IPS-NIHi7 (cell line): Measurements from ENCODE around the gene NEDD4.
A peak's percentile ranks its signal among the peaks of the same experiment; 100 is the strongest.
"Not testable (repeated sequence)": the region's sequence is repeated elsewhere in the genome, so short reads cannot be mapped to it uniquely, and the experiment has no call there.

Experiments used
- DNase-seq: peaks from one replicate; pipeline ENCODE4 v3.0.0; 2012; ENCODE audit warnings: mixed read lengths; ENCODE audit errors: extremely low spot score

The NEDD4 gene

GRCh38 chr15:56004281-56004680 lies 10.9 kb upstream of the NEDD4 start:
- DNase-seq, result not testable (repeated sequence)

- not testable (repeated sequence) for DNase-seq
Observed at GRCh38 chr15:56003777-56004176, 10.4 kb upstream of the NEDD4 start.

GRCh38 chr15:56003277-56003676 lies 9.9 kb upstream of the NEDD4 start:
- not testable (repeated sequence) for DNase-seq

GRCh38 chr15:56001471-56002078 lies 8.2 kb upstream of the NEDD4 start:
- DNase-seq, result no peak

- DNase-seq, result no peak
Observed at GRCh38 chr15:55999658-56000057, 6.2 kb upstream of the NEDD4 start.

- DNase-seq, result no peak
Observed at GRCh38 chr15:55998478-55998877, 5.1 kb upstream of the NEDD4 start.

GRCh38 chr15:55993804-55994560 lies 570 bp upstream of the NEDD4 start:
- peak; percentile 58 for DNase-seq

- DNase-seq, result no peak
Observed at GRCh38 chr15:55992769-55993110, 672 bp downstream of the NEDD4 start.

GRCh38 chr15:55991802-55992768 lies 1.3 kb downstream of the NEDD4 start:
- DNase-seq, result no peak

GRCh38 chr15:55990998-55991397 lies 2.4 kb downstream of the NEDD4 start:
- DNase-seq, result no peak

GRCh38 chr15:55990516-55990915 lies 2.9 kb downstream of the NEDD4 start:
- DNase-seq, result no peak

GRCh38 chr15:55989383-55989782 lies 4.0 kb downstream of the NEDD4 start:
- DNase-seq, result no peak

- DNase-seq, result no peak
Observed at GRCh38 chr15:55981582-55982249, 11.7 kb downstream of the NEDD4 start.

GRCh38 chr15:55980511-55980910 lies 12.9 kb downstream of the NEDD4 start:
- DNase-seq, result no peak

GRCh38 chr15:55977231-55977630 lies 16.2 kb downstream of the NEDD4 start:
- DNase-seq, result no peak

- no peak for DNase-seq
Observed at GRCh38 chr15:55970286-55970685, 23.1 kb downstream of the NEDD4 start.

GRCh38 chr15:55969582-55969981 lies 23.8 kb downstream of the NEDD4 start:
- no peak for DNase-seq

- DNase-seq, result no peak
Observed at GRCh38 chr15:55968923-55969322, 24.5 kb downstream of the NEDD4 start.

- no peak for DNase-seq
Observed at GRCh38 chr15:55965091-55965490, 28.3 kb downstream of the NEDD4 start.

GRCh38 chr15:55960946-55961345 lies 32.5 kb downstream of the NEDD4 start:
- DNase-seq, result no peak

GRCh38 chr15:55959744-55960447 lies 33.5 kb downstream of the NEDD4 start:
- no peak for DNase-seq
